Endothelial cell of umbilical vein (primary cell): ENCODE measurements around the gene BCL7A. TPM values are rescaled to one million over a fixed set of nuclear protein-coding genes. Genes with fewer than 3 reads are reported as not detected.
A peak's percentile ranks its signal among the peaks of the same experiment; 100 is the strongest.

Experiments used
- BruUV-seq: library from RNA; stranded (reverse); fragments of 400-500 nt; replicated peaks from 2 replicates; lab custom pipeline; 2021; lab: Mats Ljungman, UMichigan
- CTCF ChIA-PET: fragments of 300-600, 350-600 bp; sonication (Branson Sonifier 250); formaldehyde crosslinking; loops from one replicate; lab custom pipeline; 2021; ENCODE audit warnings: antibody characterized with exemption, inconsistent platforms; lab: Charles Lee
- POLR2A ChIA-PET: fragments of 300-600, 350-600 bp; sonication (Branson Sonifier 250); formaldehyde crosslinking; loops from one replicate; lab custom pipeline; 2021; ENCODE audit warnings: antibody characterized with exemption, inconsistent platforms; lab: Charles Lee
- DNase-seq: peaks from one replicate; pipeline ENCODE4 v3.0.0-alpha.2; 2011; ENCODE audit warnings: low read depth, low spot score
- FAIRE-seq: peaks from 2 replicates; lab custom pipeline; 2011; peaks lifted over from hg19 to GRCh38; lab: Jason Lieb, UNC
- H2AFZ ChIP-seq: 2 replicates; pipeline ENCODE4 v1.6.0; 2012; ENCODE audit warnings: low read depth, low read length, control low read depth, inconsistent platforms
- H3K27ac ChIP-seq: 2 replicates; pipeline ENCODE4 v1.5.1; 2011; ENCODE audit warnings: low read depth, mild to moderate bottlenecking, control low read depth, low read length, moderate library complexity; ENCODE audit not compliant: insufficient read depth
- H3K27me3 ChIP-seq, 2 experiments: 2 replicates each; pipeline versions ENCODE4 v1.6.0 to v1.6.1; 2011; ENCODE audit warnings: low read length in 2 of 2, mixed read lengths in 1 of 2; ENCODE audit not compliant: control insufficient read depth in 2 of 2, insufficient read depth in 2 of 2
- H3K36me3 ChIP-seq, 2 experiments: 2 replicates in 1 of 2; 3 replicates in 1 of 2; pipeline ENCODE4 v1.5.1; 2011; ENCODE audit warnings: low read length in 2 of 2, mild to moderate bottlenecking in 1 of 2, moderate library complexity in 1 of 2; ENCODE audit not compliant: control insufficient read depth in 2 of 2, insufficient read depth in 2 of 2; ENCODE audit errors: extremely low read depth in 1 of 2
- H3K4me1 ChIP-seq: 3 replicates; pipeline ENCODE4 v1.5.1; 2011; ENCODE audit warnings: mild to moderate bottlenecking, low read length; ENCODE audit not compliant: control insufficient read depth, insufficient read depth; ENCODE audit errors: extremely low read depth
- H3K4me2 ChIP-seq: 2 replicates; pipeline ENCODE4 v1.6.1; 2011; ENCODE audit warnings: low read length, control low read depth, mixed read lengths; ENCODE audit not compliant: insufficient read depth
- H3K4me3 ChIP-seq, 3 experiments: fragments of 200-600 bp in 1 of 3; sonication (generic), shearing (Covaris generic) in 1 of 3; replicated peaks in 1 of 3; 2 replicates each; pipeline ENCODE4 v1.5.1; 2011 to 2016; ENCODE audit warnings: control low read depth in 3 of 3, low read length in 3 of 3, mild to moderate bottlenecking in 2 of 3, inconsistent platforms in 1 of 3, low read depth in 1 of 3, moderate library complexity in 1 of 3; ENCODE audit not compliant: insufficient read depth in 1 of 3
- H3K79me2 ChIP-seq: 2 replicates; pipeline ENCODE4 v1.6.0; 2012; ENCODE audit warnings: low read length, inconsistent platforms; ENCODE audit not compliant: control insufficient read depth, insufficient read depth
- H3K9ac ChIP-seq: replicated peaks from 2 replicates; pipeline ENCODE3; 2011; ENCODE audit warnings: low read length, control low read depth; ENCODE audit not compliant: insufficient read depth; ENCODE audit errors: extremely low read depth
- H3K9me1 ChIP-seq: replicated peaks from 3 replicates; pipeline ENCODE4 v1.6.0; 2011; ENCODE audit warnings: mild to moderate bottlenecking, low read length; ENCODE audit not compliant: control insufficient read depth, insufficient read depth; ENCODE audit errors: extremely low read depth
- H3K9me3 ChIP-seq: replicated peaks from 2 replicates; pipeline ENCODE4 v1.5.1; 2012; ENCODE audit warnings: low read length, inconsistent platforms; ENCODE audit not compliant: control insufficient read depth, insufficient read depth
- H4K20me1 ChIP-seq: replicated peaks from 2 replicates; pipeline ENCODE3; 2011; ENCODE audit warnings: mild to moderate bottlenecking, low read length; ENCODE audit not compliant: control insufficient read depth, insufficient read depth; ENCODE audit errors: extremely low read depth
- CTCF ChIP-seq, 2 donors: IDR thresholded peaks; 1 replicate in 1 of 2; 2 replicates in 1 of 2; pipeline ENCODE4 v1.5.1; 2011; ENCODE audit warnings: low read length in 2 of 2, mild to moderate bottlenecking in 2 of 2, moderate library complexity in 2 of 2, control low read depth in 1 of 2, inconsistent platforms in 1 of 2, low read depth in 1 of 2; ENCODE audit not compliant: insufficient read depth in 1 of 2; ENCODE audit errors: extremely low read depth in 1 of 2
- EZH2 ChIP-seq: IDR thresholded peaks from 2 replicates; pipeline ENCODE4 v1.6.1; 2012; ENCODE audit warnings: borderline replicate concordance, low read depth, mild to moderate bottlenecking, moderate library complexity, low read length, inconsistent platforms; ENCODE audit not compliant: severe bottlenecking
- FOS ChIP-seq: IDR thresholded peaks from 2 replicates; pipeline ENCODE4 v1.6.1; 2011; ENCODE audit warnings: mild to moderate bottlenecking, low read length, moderate library complexity, borderline replicate concordance; ENCODE audit not compliant: insufficient read depth
- GATA2 ChIP-seq: IDR thresholded peaks from 2 replicates; pipeline ENCODE4 v1.7.0; 2011; ENCODE audit warnings: low read depth, mild to moderate bottlenecking, moderate library complexity, mixed read lengths, low read length; ENCODE audit not compliant: insufficient read length, insufficient read depth
- JUN ChIP-seq: IDR thresholded peaks from 2 replicates; pipeline ENCODE4 v1.6.1; 2011; ENCODE audit warnings: borderline replicate concordance, low read depth; ENCODE audit not compliant: insufficient read length, insufficient read depth
- MAX ChIP-seq: IDR thresholded peaks from 2 replicates; pipeline ENCODE4 v1.6.1; 2011; ENCODE audit not compliant: insufficient read depth, insufficient read length
- MYC ChIP-seq: IDR thresholded peaks from one replicate; pipeline ENCODE4 v1.6.1; 2011; ENCODE audit warnings: mild to moderate bottlenecking, low read depth, low read length
- POLR2A ChIP-seq: IDR thresholded peaks from 2 replicates; pipeline ENCODE4 v1.6.1; 2012; ENCODE audit warnings: low read depth, mild to moderate bottlenecking, control low read depth, low read length
- POLR2AphosphoS5 ChIP-seq: IDR thresholded peaks from 2 replicates; pipeline ENCODE4 v1.6.1; 2012; ENCODE audit warnings: low read depth, mild to moderate bottlenecking, control low read depth, low read length, moderate library complexity; ENCODE audit not compliant: insufficient read depth
- dilution Hi-C: fragments of 300-500 bp; cut with MboI; formaldehyde crosslinking; loops from one replicate; pipeline ENCODE4 v1.15.0; 2019; ENCODE audit warnings: low sequenced_read_pairs; ENCODE audit not compliant: extremely low pct_ligation_motif_present
- intact Hi-C: fragments of 100-400 bp; cut with micrococcal nuclease; formaldehyde crosslinking; loops from one replicate; pipeline ENCODE4 v1.10.0; 2022
- polyA plus RNA-seq, 4 experiments: library from polyadenylated mRNA; depleted of rRNA in 3 of 4; stranded (reverse) in 3 of 4; unstranded in 1 of 4; fragments of >200 nt; gene quantifications; 2 replicates each; pipeline versions ENCODE4 v1.2.1 to v1.2.3, GENCODE V29; 2011 to 2012; ENCODE audit warnings: missing spikeins in 1 of 4
- total RNA-seq: library from RNA; stranded (reverse); gene quantifications from 2 replicates; pipeline ENCODE4 v1.2.3, GENCODE V29; 2021

The BCL7A gene
- total and polyA plus RNA-seq, 2 donors (not counting 3 experiments of a cell fraction or from before 2014, with no cell fraction given): 9.7 to 11.1 TPM

- DNase-seq (peak; percentile 91), FAIRE-seq (peak; percentile 99)
- H3K9ac ChIP-seq: peak overlapping the region; percentile 60
- POLR2A ChIA-PET: interaction anchor here (1.1 to 2.3 kb wide), 4 partner anchors 8 to 43 kb away, joined by 3 to 12 read pairs (median 5); no protein-coding TSS in a partner anchor
- peak overlapping the region; percentile 44 to 76 (median 44) for H3K4me3 ChIP-seq
- H3K4me1 ChIP-seq: peaks cover 36% of the 10 kb centered on the region
- H3K79me2 ChIP-seq: peaks cover 54% of the 10 kb centered on the region
- H3K9me1 ChIP-seq: no peaks in the 10 kb centered on the region
- peak overlapping the region; percentile 76 for H3K27ac ChIP-seq
- TSS peak; percentile 28 for BruUV-seq
- H3K4me2 ChIP-seq: peak overlapping the region; percentile 85
- H3K36me3 ChIP-seq: peaks cover 2 to 3% of the 10 kb centered on the region in 2 experiments
- no peak overlapping the region for H2AFZ ChIP-seq
- CTCF ChIA-PET: interaction anchor here (0.7 to 3.9 kb wide), 13 partner anchors 15 to 164 kb away, joined by 3 to 42 read pairs (median 5); partner anchors contain the start of gene CFAP251
- TF ChIP-seq MYC: no peak
- TF ChIP-seq EZH2: no peak
- TF ChIP-seq POLR2A: peak; percentile 80
- peak; percentile 41 for TF ChIP-seq JUN
- TF ChIP-seq FOS: no peak
- no peak for TF ChIP-seq MAX
- no peak for TF ChIP-seq CTCF (IDR thresholded peaks at IDR 0.05; ENCODE audit: extremely low read depth in 1 of 2, insufficient read depth in 1 of 2, low read depth in 1 of 2, low read length in 2 of 2)
- no peak for TF ChIP-seq GATA2
- peak; percentile 63 for TF ChIP-seq POLR2AphosphoS5
- H3K9me3 ChIP-seq: no peaks in the 10 kb centered on the region
- H3K27me3 ChIP-seq: no peaks in the 10 kb centered on the region
- dilution Hi-C loops (no loop called here), intact Hi-C loops (loop anchor here (1.0 kb wide), 1 partner anchor 43 kb away; no protein-coding TSS in a partner anchor)
- H4K20me1 ChIP-seq: no peaks in the 10 kb centered on the region
Measured at GRCh38 chr12:122080149-122081082, 58.7 kb downstream of the BCL7A start.
